Astrocyte (in vitro differentiated cells and primary cell): ENCODE results near the gene TBK1.
"Not testable (repeated sequence)": the region's sequence is repeated elsewhere in the genome, so short reads cannot be mapped to it uniquely, and the experiment has no call there.

Source experiments
- CTCF ChIP-seq: IDR thresholded peaks from 2 replicates; pipeline ENCODE4 v1.5.1; 2011; ENCODE audit warnings: low read depth, mild to moderate bottlenecking, inconsistent platforms, low read length, moderate library complexity; ENCODE audit not compliant: insufficient read depth
- EZH2 ChIP-seq: IDR thresholded peaks from 2 replicates; pipeline ENCODE4 v1.6.1; 2012; ENCODE audit warnings: mild to moderate bottlenecking, low read length, inconsistent platforms; ENCODE audit not compliant: insufficient read depth

- not testable (repeated sequence) for TF ChIP-seq CTCF, EZH2
Observed at GRCh38 chr12:64523565-64524444, 71.9 kb downstream of the TBK1 start.
